Measurements from ENCODE around the gene RAB11FIP5. TPM values are rescaled to one million over a fixed set of nuclear protein-coding genes. Genes with fewer than 3 reads are reported as not detected.
A peak's percentile ranks its signal among the peaks of the same experiment; 100 is the strongest.

RAB11FIP5 gene
- total and polyA plus RNA-seq, 4 experiments from 2014 or later: 6.4 to 12.8 (median 11.2) TPM

- Histone ChIP-seq H3K27me3 (ENCODE audit: insufficient read depth, low read length) (no peaks in the 10 kb centered on the region), H3K9me3 (ENCODE audit: control insufficient read depth in 1 of 2, low read length in 2 of 2) (no peaks in the 10 kb centered on the region), H3K27ac (ENCODE audit: low read depth, low read length) (no peak overlapping the region), H3K4me1 (ENCODE audit: insufficient read depth, low read length) (no peaks in the 10 kb centered on the region), H3K36me3 (ENCODE audit: insufficient read depth, low read length) (no peaks in the 10 kb centered on the region), H3K4me3 (ENCODE audit: low read length in 2 of 2) (no peak overlapping the region)
- POLR2A ChIA-PET (ENCODE audit: partially characterized antibody): no interaction called here
- H3K4me1 Mint-ChIP-seq: peaks cover 0 to 15% (median 4%) of the 10 kb centered on the region in 4 donors
- DNase-seq: no peak
- intact Hi-C loops (cut with micrococcal nuclease): no loop called here
- H3K27ac Mint-ChIP-seq: no peak overlapping the region
- H3K4me3 Mint-ChIP-seq: no peak overlapping the region
- no peaks in the 10 kb centered on the region for H3K27me3 Mint-ChIP-seq
- H3K36me3 Mint-ChIP-seq: peaks cover 0 to 6% of the 10 kb centered on the region in 2 donors
- H3K9me3 Mint-ChIP-seq: no peaks in the 10 kb centered on the region
- CTCF ChIA-PET (ENCODE audit: partially characterized antibody): interaction anchor here (8.1 kb wide), 1 partner anchor 86 kb away, joined by 143 read pairs; no protein-coding TSS in a partner anchor
Observed at GRCh38 chr2:73091164-73091563, 21.6 kb downstream of the RAB11FIP5 start.

- Mint-ChIP-seq H3K9me3 (no peaks in the 10 kb centered on the region), H3K4me3 (no peak overlapping the region), H3K27me3 (no peaks in the 10 kb centered on the region), H3K27ac (peak overlapping the region in 3 of 7 donors; percentile 50 to 61 (median 55)), H3K36me3 (peaks cover 0 to 6% of the 10 kb centered on the region in 2 donors), H3K4me1 (peaks cover 1 to 15% (median 8%) of the 10 kb centered on the region in 4 donors)
- Histone ChIP-seq H3K9me3 (ENCODE audit: control insufficient read depth in 1 of 2, low read length in 2 of 2) (no peaks in the 10 kb centered on the region), H3K27me3 (ENCODE audit: insufficient read depth, low read length) (no peaks in the 10 kb centered on the region), H3K4me3 (ENCODE audit: low read length in 2 of 2) (no peak overlapping the region), H3K27ac (ENCODE audit: low read depth, low read length) (no peak overlapping the region), H3K36me3 (ENCODE audit: insufficient read depth, low read length) (no peaks in the 10 kb centered on the region), H3K4me1 (ENCODE audit: insufficient read depth, low read length) (no peaks in the 10 kb centered on the region)
- intact Hi-C loops (cut with micrococcal nuclease): loop anchor here (5.0 kb wide), 1 partner anchor 97 kb away; no protein-coding TSS in a partner anchor
- CTCF ChIA-PET (ENCODE audit: partially characterized antibody): interaction anchor here (1.0 to 8.1 kb wide), 3 partner anchors 10 to 88 kb away, joined by 3 to 143 read pairs (median 7); no protein-coding TSS in a partner anchor
- POLR2A ChIA-PET (ENCODE audit: partially characterized antibody): no interaction called here
- DNase-seq: no peak
Observed at GRCh38 chr2:73089270-73090030, 23.3 kb downstream of the RAB11FIP5 start.

- H3K36me3 Mint-ChIP-seq: peaks cover 3 to 6% of the 10 kb centered on the region in 2 donors
- H3K27me3 Mint-ChIP-seq: no peaks in the 10 kb centered on the region
- no peak overlapping the region for H3K4me3 Mint-ChIP-seq
- Histone ChIP-seq H3K4me1 (ENCODE audit: insufficient read depth, low read length) (no peaks in the 10 kb centered on the region), H3K9me3 (ENCODE audit: control insufficient read depth in 1 of 2, low read length in 2 of 2) (no peaks in the 10 kb centered on the region), H3K36me3 (ENCODE audit: insufficient read depth, low read length) (no peaks in the 10 kb centered on the region), H3K27me3 (ENCODE audit: insufficient read depth, low read length) (no peaks in the 10 kb centered on the region), H3K27ac (ENCODE audit: low read depth, low read length) (no peak overlapping the region), H3K4me3 (ENCODE audit: low read length in 2 of 2) (no peak overlapping the region)
- CTCF ChIA-PET (ENCODE audit: partially characterized antibody): interaction anchor here (1.9 to 8.1 kb wide), 4 partner anchors 73 to 121 kb away, joined by 7 to 143 read pairs (median 55); no protein-coding TSS in a partner anchor
- intact Hi-C loops (cut with micrococcal nuclease): loop anchor here (5.0 kb wide), 1 partner anchor 96 kb away; no protein-coding TSS in a partner anchor
- H3K4me1 Mint-ChIP-seq: peaks cover 1 to 14% (median 8%) of the 10 kb centered on the region in 4 donors
- no peak for DNase-seq
- no peak overlapping the region for H3K27ac Mint-ChIP-seq
- POLR2A ChIA-PET (ENCODE audit: partially characterized antibody): no interaction called here
- no peaks in the 10 kb centered on the region for H3K9me3 Mint-ChIP-seq
Observed at GRCh38 chr2:73088703-73089102, 24.0 kb downstream of the RAB11FIP5 start.

GRCh38 chr2:73088211-73088610 is 24.5 kb downstream of the RAB11FIP5 start:
- no peak overlapping the region for H3K27ac Mint-ChIP-seq
- intact Hi-C loops (cut with micrococcal nuclease): loop anchor here (5.0 kb wide), 1 partner anchor 96 kb away; no protein-coding TSS in a partner anchor

GRCh38 chr2:73087311-73087710 is 25.4 kb downstream of the RAB11FIP5 start:
- no peaks in the 10 kb centered on the region for H3K9me3 ChIP-seq (ENCODE audit: control insufficient read depth in 1 of 2, low read length in 2 of 2)
- no peaks in the 10 kb centered on the region for H3K4me1 ChIP-seq (ENCODE audit: insufficient read depth, low read length)
- POLR2A ChIA-PET (ENCODE audit: partially characterized antibody): no interaction called here
- H3K4me3 ChIP-seq (ENCODE audit: low read length in 2 of 2): no peak overlapping the region
- peaks cover 1 to 14% (median 5%) of the 10 kb centered on the region in 4 donors for H3K4me1 Mint-ChIP-seq
- H3K27me3 Mint-ChIP-seq: no peaks in the 10 kb centered on the region
- peak overlapping the region in 1 of 7 donors; percentile 66 for H3K27ac Mint-ChIP-seq
- no peaks in the 10 kb centered on the region for H3K9me3 Mint-ChIP-seq
- peaks cover 3 to 6% of the 10 kb centered on the region in 2 donors for H3K36me3 Mint-ChIP-seq
- no peaks in the 10 kb centered on the region for H3K36me3 ChIP-seq (ENCODE audit: insufficient read depth, low read length)
- no peak overlapping the region for H3K27ac ChIP-seq (ENCODE audit: low read depth, low read length)
- H3K4me3 Mint-ChIP-seq: no peak overlapping the region
- H3K27me3 ChIP-seq (ENCODE audit: insufficient read depth, low read length): no peaks in the 10 kb centered on the region
- CTCF ChIA-PET (ENCODE audit: partially characterized antibody): interaction anchor here (0.9 to 8.1 kb wide), 11 partner anchors 9 to 145 kb away, joined by 3 to 143 read pairs (median 5); partner anchors contain the start of genes PRADC1 and RAB11FIP5
- intact Hi-C loops (cut with micrococcal nuclease): loop anchor here (5.0 kb wide), 1 partner anchor 95 kb away; no protein-coding TSS in a partner anchor
- no peak for DNase-seq

More at GRCh38 chr2:73088211-73088610, 24.5 kb downstream of the RAB11FIP5 start:
- Histone ChIP-seq H3K27me3 (ENCODE audit: insufficient read depth, low read length) (no peaks in the 10 kb centered on the region), H3K4me1 (ENCODE audit: insufficient read depth, low read length) (no peaks in the 10 kb centered on the region), H3K36me3 (ENCODE audit: insufficient read depth, low read length) (no peaks in the 10 kb centered on the region), H3K27ac (ENCODE audit: low read depth, low read length) (no peak overlapping the region), H3K4me3 (ENCODE audit: low read length in 2 of 2) (no peak overlapping the region), H3K9me3 (ENCODE audit: control insufficient read depth in 1 of 2, low read length in 2 of 2) (no peaks in the 10 kb centered on the region)
- H3K27me3 Mint-ChIP-seq: no peaks in the 10 kb centered on the region
- ChIA-PET CTCF (ENCODE audit: partially characterized antibody) (interaction anchor here (1.0 to 8.1 kb wide), 6 partner anchors 10 to 122 kb away, joined by 3 to 143 read pairs (median 28); no protein-coding TSS in a partner anchor), POLR2A (ENCODE audit: partially characterized antibody) (no interaction called here)
- peaks cover 3 to 6% of the 10 kb centered on the region in 2 donors for H3K36me3 Mint-ChIP-seq
- peaks cover 1 to 14% (median 5%) of the 10 kb centered on the region in 4 donors for H3K4me1 Mint-ChIP-seq
- H3K9me3 Mint-ChIP-seq: no peaks in the 10 kb centered on the region
- DNase-seq: no peak
- no peak overlapping the region for H3K4me3 Mint-ChIP-seq

- Mint-ChIP-seq H3K4me3 (no peak overlapping the region), H3K36me3 (peaks cover 3 to 6% of the 10 kb centered on the region in 2 donors), H3K4me1 (peaks cover 1 to 8% (median 4%) of the 10 kb centered on the region in 4 donors), H3K27ac (peak overlapping the region in 4 of 7 donors; percentile 23 to 53 (median 37)), H3K27me3 (no peaks in the 10 kb centered on the region), H3K9me3 (no peaks in the 10 kb centered on the region)
- POLR2A ChIA-PET (ENCODE audit: partially characterized antibody): interaction anchor here (1.1 kb wide), 1 partner anchor 92 kb away, joined by 3 read pairs; no protein-coding TSS in a partner anchor
- Histone ChIP-seq H3K36me3 (ENCODE audit: insufficient read depth, low read length) (no peaks in the 10 kb centered on the region), H3K27me3 (ENCODE audit: insufficient read depth, low read length) (no peaks in the 10 kb centered on the region), H3K9me3 (ENCODE audit: control insufficient read depth in 1 of 2, low read length in 2 of 2) (no peaks in the 10 kb centered on the region), H3K4me1 (ENCODE audit: insufficient read depth, low read length) (no peaks in the 10 kb centered on the region), H3K27ac (ENCODE audit: low read depth, low read length) (no peak overlapping the region), H3K4me3 (ENCODE audit: low read length in 2 of 2) (no peak overlapping the region)
- intact Hi-C loops (cut with micrococcal nuclease): loop anchor here (1.0 to 5.0 kb wide), 5 partner anchors 14 to 93 kb away; partner anchors contain the start of gene SFXN5
- CTCF ChIA-PET (ENCODE audit: partially characterized antibody): interaction anchor here (0.6 to 8.1 kb wide), 19 partner anchors 9 to 147 kb away, joined by 3 to 143 read pairs (median 7); partner anchors contain the start of genes PRADC1 and RAB11FIP5
- DNase-seq: peak; percentile 71 to 80 (median 74)
Observed at GRCh38 chr2:73085691-73086090, 27.1 kb downstream of the RAB11FIP5 start.

- intact Hi-C loops (cut with micrococcal nuclease): loop anchor here (1.0 to 5.0 kb wide), 5 partner anchors 14 to 93 kb away; partner anchors contain the start of gene SFXN5
- CTCF ChIA-PET (ENCODE audit: partially characterized antibody): interaction anchor here (0.7 to 8.1 kb wide), 17 partner anchors 8 to 192 kb away, joined by 3 to 143 read pairs (median 7); partner anchors contain the start of gene RAB11FIP5
- no peaks in the 10 kb centered on the region for H3K27me3 ChIP-seq (ENCODE audit: insufficient read depth, low read length)
Observed at GRCh38 chr2:73084971-73085370, 27.8 kb downstream of the RAB11FIP5 start.

More at GRCh38 chr2:73084971-73085370, 27.8 kb downstream of the RAB11FIP5 start:
- H3K36me3 ChIP-seq (ENCODE audit: insufficient read depth, low read length): no peaks in the 10 kb centered on the region
- H3K4me1 ChIP-seq (ENCODE audit: insufficient read depth, low read length): no peaks in the 10 kb centered on the region
- H3K4me3 ChIP-seq (ENCODE audit: low read length in 2 of 2): no peak overlapping the region
- Mint-ChIP-seq H3K4me1 (peaks cover 1 to 8% (median 3%) of the 10 kb centered on the region in 4 donors), H3K36me3 (peaks cover 3 to 6% of the 10 kb centered on the region in 2 donors), H3K27me3 (no peaks in the 10 kb centered on the region), H3K27ac (peak overlapping the region in 1 of 7 donors; percentile 25), H3K9me3 (no peaks in the 10 kb centered on the region), H3K4me3 (no peak overlapping the region)
- H3K9me3 ChIP-seq (ENCODE audit: control insufficient read depth in 1 of 2, low read length in 2 of 2): no peaks in the 10 kb centered on the region
- POLR2A ChIA-PET (ENCODE audit: partially characterized antibody): interaction anchor here (1.1 kb wide), 1 partner anchor 92 kb away, joined by 3 read pairs; no protein-coding TSS in a partner anchor
- H3K27ac ChIP-seq (ENCODE audit: low read depth, low read length): no peak overlapping the region
- DNase-seq: no peak

Data from CD4-positive, alpha-beta memory T cell (primary cell).